NT2/D1 (cell line): ENCODE data around the gene GABRB3.

Source experiments
- DNase-seq: peaks from one replicate; pipeline ENCODE4 v3.0.0-alpha.2; 2011; ENCODE audit warnings: low read depth, low spot score
- H3K27me3 ChIP-seq: 2 replicates; pipeline ENCODE4 v1.6.0; 2011; ENCODE audit warnings: mild to moderate bottlenecking; ENCODE audit not compliant: insufficient read length, insufficient read depth
- H3K36me3 ChIP-seq: 2 replicates; pipeline ENCODE4 v1.6.1; 2011; ENCODE audit warnings: mild to moderate bottlenecking, low read length, mixed read lengths; ENCODE audit not compliant: insufficient read depth, insufficient read length
- H3K4me1 ChIP-seq: 2 replicates; pipeline ENCODE4 v1.5.1; 2011; ENCODE audit not compliant: insufficient read depth, insufficient read length
- H3K4me3 ChIP-seq: 2 replicates; pipeline ENCODE4 v1.5.1; 2011; ENCODE audit warnings: low read depth; ENCODE audit not compliant: insufficient read length
- H3K9ac ChIP-seq: 2 replicates; pipeline ENCODE4 v1.6.0; 2011; ENCODE audit warnings: low read depth; ENCODE audit not compliant: insufficient read length
- H3K9me3 ChIP-seq: 2 replicates; pipeline ENCODE4 v1.5.1; 2011; ENCODE audit warnings: mild to moderate bottlenecking, low read length; ENCODE audit not compliant: insufficient read depth
- SUZ12 ChIP-seq: IDR thresholded peaks from 2 replicates; pipeline ENCODE4 v1.6.1; 2011; ENCODE audit not compliant: insufficient read length, insufficient read depth; ENCODE audit errors: extremely low read depth
- YY1 ChIP-seq: IDR thresholded peaks from 2 replicates; pipeline ENCODE4 v1.6.1; 2011; ENCODE audit not compliant: insufficient read length, insufficient read depth
- ZNF274 ChIP-seq: IDR thresholded peaks from 2 replicates; pipeline ENCODE4 v1.6.1; 2011; ENCODE audit warnings: mild to moderate bottlenecking, low read depth, low read length

The GABRB3 gene

GRCh38 chr15:26551473-26551872 lies 221.4 kb downstream of the GABRB3 start:
- Histone ChIP-seq H3K27me3 (no peaks in the 10 kb centered on the region), H3K4me1 (no peaks in the 10 kb centered on the region), H3K9me3 (no peaks in the 10 kb centered on the region), H3K9ac (no peak overlapping the region), H3K4me3 (no peak overlapping the region), H3K36me3 (peaks cover 17% of the 10 kb centered on the region)
- no peak for TF ChIP-seq YY1
- TF ChIP-seq ZNF274 = no peak
- TF ChIP-seq SUZ12 = no peak
- DNase-seq = no peak

GRCh38 chr15:26550880-26551279 lies 222.0 kb downstream of the GABRB3 start:
- no peak for DNase-seq
- Histone ChIP-seq H3K4me3 (no peak overlapping the region), H3K4me1 (no peaks in the 10 kb centered on the region), H3K36me3 (peaks cover 20% of the 10 kb centered on the region), H3K9me3 (no peaks in the 10 kb centered on the region), H3K9ac (no peak overlapping the region), H3K27me3 (no peaks in the 10 kb centered on the region)
- TF ChIP-seq YY1 = no peak
- TF ChIP-seq SUZ12 = no peak
- no peak for TF ChIP-seq ZNF274

- no peak for TF ChIP-seq ZNF274
- no peak for TF ChIP-seq SUZ12
- no peak for TF ChIP-seq YY1
- no peaks in the 10 kb centered on the region for H3K9me3 ChIP-seq
- DNase-seq = no peak
- H3K27me3 ChIP-seq = no peaks in the 10 kb centered on the region
- no peak overlapping the region for H3K4me3 ChIP-seq
- no peak overlapping the region for H3K9ac ChIP-seq
- no peaks in the 10 kb centered on the region for H3K4me1 ChIP-seq
- no peaks in the 10 kb centered on the region for H3K36me3 ChIP-seq
Observed at GRCh38 chr15:26537663-26538062, 235.2 kb downstream of the GABRB3 start.

- DNase-seq = peak; percentile 22
- Histone ChIP-seq H3K27me3 (no peaks in the 10 kb centered on the region), H3K36me3 (no peaks in the 10 kb centered on the region), H3K9ac (no peak overlapping the region), H3K4me3 (no peak overlapping the region), H3K9me3 (no peaks in the 10 kb centered on the region; the same call in 1 of the 2 replicates), H3K4me1 (peaks cover 3% of the 10 kb centered on the region)
- TF ChIP-seq ZNF274 = no peak
- TF ChIP-seq YY1 = no peak
- no peak for TF ChIP-seq SUZ12
Observed at GRCh38 chr15:26531489-26531888, 241.4 kb downstream of the GABRB3 start.

GRCh38 chr15:26525096-26525495 lies 247.8 kb downstream of the GABRB3 start:
- TF ChIP-seq SUZ12 = no peak
- no peak for TF ChIP-seq ZNF274
- Histone ChIP-seq H3K27me3 (no peaks in the 10 kb centered on the region), H3K4me3 (no peak overlapping the region), H3K9me3 (peaks cover 11% of the 10 kb centered on the region), H3K36me3 (no peaks in the 10 kb centered on the region), H3K4me1 (no peaks in the 10 kb centered on the region), H3K9ac (no peak overlapping the region)
- DNase-seq = no peak

- Histone ChIP-seq H3K27me3 (no peaks in the 10 kb centered on the region), H3K9ac (no peak overlapping the region), H3K4me1 (no peaks in the 10 kb centered on the region), H3K9me3 (peaks cover 11% of the 10 kb centered on the region), H3K36me3 (no peaks in the 10 kb centered on the region), H3K4me3 (no peak overlapping the region)
- no peak for TF ChIP-seq ZNF274
- TF ChIP-seq SUZ12 = no peak
- TF ChIP-seq YY1 = no peak
- DNase-seq = no peak
Observed at GRCh38 chr15:26521691-26522198, 251.1 kb downstream of the GABRB3 start.

- Histone ChIP-seq H3K27me3 (no peaks in the 10 kb centered on the region), H3K4me3 (no peak overlapping the region), H3K9ac (no peak overlapping the region), H3K9me3 (peaks cover 11% of the 10 kb centered on the region), H3K4me1 (no peaks in the 10 kb centered on the region), H3K36me3 (no peaks in the 10 kb centered on the region)
- DNase-seq = no peak
- TF ChIP-seq YY1 (no peak), SUZ12 (no peak), ZNF274 (no peak)
Observed at GRCh38 chr15:26521130-26521529, 251.7 kb downstream of the GABRB3 start.
